HG03469 (cell line): Measurements from ENCODE around the gene LAMB3.

Source experiments
- ATAC-seq: cut with Tn5 transposase; IDR thresholded peaks from one replicate; pipeline ENCODE4 v1.9.1; 2021; ENCODE audit warnings: mild to moderate bottlenecking, moderate library complexity, moderate number of reproducible peaks; ENCODE audit not compliant: unreplicated experiment

LAMB3 gene

GRCh38 chr1:209634005-209634737 is 18.1 kb downstream of the LAMB3 start:
- no peak for ATAC-seq

GRCh38 chr1:209633335-209633997 is 18.8 kb downstream of the LAMB3 start:
- no peak for ATAC-seq

GRCh38 chr1:209630383-209631225 is 21.6 kb downstream of the LAMB3 start:
- ATAC-seq, result no peak

- ATAC-seq, result no peak
These were observed 22.4 kb downstream of the LAMB3 start for GRCh38 chr1:209629621-209630382.

- ATAC-seq, result no peak
These were observed 23.5 kb downstream of the LAMB3 start for GRCh38 chr1:209628618-209629299.

- ATAC-seq, result peak; percentile 71
These were observed 24.5 kb downstream of the LAMB3 start for GRCh38 chr1:209627732-209628196.

- ATAC-seq, result no peak
These were observed 25.0 kb downstream of the LAMB3 start for GRCh38 chr1:209627027-209627731.

- no peak for ATAC-seq
These were observed 25.7 kb downstream of the LAMB3 start for GRCh38 chr1:209626346-209627026.

GRCh38 chr1:209625791-209626285 is 26.4 kb downstream of the LAMB3 start:
- no peak for ATAC-seq

GRCh38 chr1:209624558-209625549 is 27.4 kb downstream of the LAMB3 start:
- no peak for ATAC-seq

- no peak for ATAC-seq
These were observed 29.1 kb downstream of the LAMB3 start for GRCh38 chr1:209622841-209623829.

GRCh38 chr1:209621741-209622655 is 30.2 kb downstream of the LAMB3 start:
- no peak for ATAC-seq

- no peak for ATAC-seq
These were observed 30.9 kb downstream of the LAMB3 start for GRCh38 chr1:209621286-209621685.

GRCh38 chr1:209620487-209620884 is 31.7 kb downstream of the LAMB3 start:
- no peak for ATAC-seq
